Panc1 (cell line): Measurements from ENCODE around the gene JPT2. TPM values are rescaled to one million over a fixed set of nuclear protein-coding genes. Genes with fewer than 3 reads are reported as not detected.

ENCODE experiments used
- ATAC-seq: fragments of 200-7000 bp; cut with Tn5 transposase; 2 replicates; pipeline ENCODE4 v1.9.1; 2020; ENCODE audit warnings: mild to moderate bottlenecking, moderate library complexity
- BruUV-seq: library from RNA; stranded (reverse); fragments of 400-500 nt; replicated peaks from 2 replicates; lab custom pipeline; 2021; lab: Mats Ljungman, UMichigan
- CTCF ChIA-PET: fragments of 300-600 bp; sonication (Branson Sonifier 250); formaldehyde crosslinking; loops from one replicate; lab custom pipeline; 2022; ENCODE audit warnings: antibody characterized with exemption; lab: Charles Lee
- POLR2A ChIA-PET: fragments of 300-600 bp; sonication (Branson Sonifier 250); formaldehyde crosslinking; loops from one replicate; lab custom pipeline; 2022; ENCODE audit warnings: antibody characterized with exemption; lab: Charles Lee
- DNase-seq: peaks from one replicate; pipeline ENCODE4 v3.0.0-alpha.2; 2010; ENCODE audit warnings: low read depth, low spot score
- H3K27ac ChIP-seq: 2 replicates; pipeline ENCODE4 v1.5.1; 2011; ENCODE audit warnings: mild to moderate bottlenecking, low read length, inconsistent platforms
- H3K27me3 ChIP-seq: fragments of 200-500 bp; sonication (Bioruptor generic); 2 replicates; pipeline ENCODE4 v1.6.0; 2014; ENCODE audit warnings: low read length, inconsistent platforms; ENCODE audit not compliant: control insufficient read depth, insufficient read depth
- H3K36me3 ChIP-seq: fragments of 200-500 bp; sonication (Bioruptor generic); 2 replicates; pipeline ENCODE4 v1.5.1; 2014; ENCODE audit warnings: inconsistent platforms, mild to moderate bottlenecking, low read length, moderate library complexity; ENCODE audit not compliant: control insufficient read depth, insufficient read depth
- H3K4me1 ChIP-seq: 2 replicates; pipeline ENCODE4 v1.5.1; 2011; ENCODE audit warnings: inconsistent platforms, mild to moderate bottlenecking, low read length, moderate library complexity; ENCODE audit not compliant: control insufficient read depth, insufficient read depth
- H3K4me3 ChIP-seq, 2 experiments: 2 replicates each; pipeline ENCODE4 v1.5.1; 2011 to 2012; ENCODE audit warnings: low read depth in 2 of 2, low read length in 2 of 2, mild to moderate bottlenecking in 2 of 2, inconsistent platforms in 1 of 2, moderate library complexity in 1 of 2
- H3K9me3 ChIP-seq: fragments of 200-500 bp; sonication (Bioruptor generic); 2 replicates; pipeline ENCODE4 v1.5.1; 2014; ENCODE audit warnings: low read depth, mild to moderate bottlenecking, inconsistent platforms, low read length, moderate library complexity; ENCODE audit not compliant: control insufficient read depth, insufficient read depth
- POLR2AphosphoS5 ChIP-seq: IDR thresholded peaks from 2 replicates; pipeline ENCODE4 v1.6.1; 2012; ENCODE audit warnings: mild to moderate bottlenecking, low read depth, low read length, moderate library complexity
- REST ChIP-seq, 2 experiments: IDR thresholded peaks; 2 replicates each; pipeline ENCODE4 v1.6.1; 2011 to 2012; ENCODE audit warnings: low read depth in 2 of 2, control low read depth in 1 of 2, low read length in 1 of 2, mild to moderate bottlenecking in 1 of 2, moderate library complexity in 1 of 2; ENCODE audit not compliant: insufficient read depth in 1 of 2
- SIN3A ChIP-seq: IDR thresholded peaks from 2 replicates; pipeline ENCODE4 v1.6.1; 2012; ENCODE audit warnings: low read depth, mild to moderate bottlenecking, low read length, moderate library complexity, borderline replicate concordance; ENCODE audit not compliant: insufficient read depth
- TCF7L2 ChIP-seq: IDR thresholded peaks from 2 replicates; pipeline ENCODE4 v1.6.1; 2011; ENCODE audit warnings: mild to moderate bottlenecking, low read depth, low read length, inconsistent platforms
- in situ Hi-C: cut with HindIII; loops from 2 replicates; pipeline ENCODE4 v1.10.0; 2016; ENCODE audit warnings: low sequenced_read_pairs, low pct_unique_long_range_greater_than_20kb
- intact Hi-C: fragments of 100-400 bp; cut with micrococcal nuclease; formaldehyde crosslinking; loops from one replicate; pipeline ENCODE4 v1.10.0; 2022; ENCODE audit not compliant: unreplicated experiment
- total RNA-seq: library from RNA; stranded (reverse); gene quantifications from one replicate; pipeline ENCODE4 v1.2.1, GENCODE V29; 2021; ENCODE audit not compliant: unreplicated experiment
- TF ChIP-seq, protein P1 (sequence below): fragments of 450-650 bp; IDR thresholded peaks from 2 replicates; pipeline ENCODE4 v1.5.1; 2017; ENCODE audit warnings: mild to moderate bottlenecking

Gene JPT2
- total RNA-seq, 1 experiment from 2014 or later: 200 TPM

DNA sequence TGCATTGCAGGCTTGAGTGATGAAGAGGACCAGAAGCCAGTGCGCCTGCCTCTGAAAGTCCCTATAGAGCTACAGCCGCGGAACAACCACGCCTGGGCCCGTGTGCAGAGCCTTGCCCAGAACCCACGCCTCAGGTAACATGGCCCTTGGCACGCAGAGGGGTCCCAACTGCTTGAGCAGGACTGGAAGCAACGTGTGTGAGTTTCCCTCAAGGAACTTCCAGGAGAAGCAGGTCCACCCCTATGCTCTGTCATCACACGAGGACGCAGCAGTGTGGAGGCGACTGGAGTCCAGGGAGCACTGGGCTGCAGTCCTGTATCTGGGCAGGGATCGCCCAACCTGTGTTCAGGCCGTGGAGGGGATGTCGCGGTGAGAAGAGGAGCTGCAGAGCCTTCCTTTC is 25.1 kb upstream of the JPT2 start:
- ChIA-PET POLR2A (no interaction called here), CTCF (interaction anchor here (0.6 kb wide), 1 partner anchor 67 kb away, joined by 4 read pairs; no protein-coding TSS in a partner anchor)
- no peak for TF ChIP-seq SIN3A
- TF ChIP-seq, protein P1, sequence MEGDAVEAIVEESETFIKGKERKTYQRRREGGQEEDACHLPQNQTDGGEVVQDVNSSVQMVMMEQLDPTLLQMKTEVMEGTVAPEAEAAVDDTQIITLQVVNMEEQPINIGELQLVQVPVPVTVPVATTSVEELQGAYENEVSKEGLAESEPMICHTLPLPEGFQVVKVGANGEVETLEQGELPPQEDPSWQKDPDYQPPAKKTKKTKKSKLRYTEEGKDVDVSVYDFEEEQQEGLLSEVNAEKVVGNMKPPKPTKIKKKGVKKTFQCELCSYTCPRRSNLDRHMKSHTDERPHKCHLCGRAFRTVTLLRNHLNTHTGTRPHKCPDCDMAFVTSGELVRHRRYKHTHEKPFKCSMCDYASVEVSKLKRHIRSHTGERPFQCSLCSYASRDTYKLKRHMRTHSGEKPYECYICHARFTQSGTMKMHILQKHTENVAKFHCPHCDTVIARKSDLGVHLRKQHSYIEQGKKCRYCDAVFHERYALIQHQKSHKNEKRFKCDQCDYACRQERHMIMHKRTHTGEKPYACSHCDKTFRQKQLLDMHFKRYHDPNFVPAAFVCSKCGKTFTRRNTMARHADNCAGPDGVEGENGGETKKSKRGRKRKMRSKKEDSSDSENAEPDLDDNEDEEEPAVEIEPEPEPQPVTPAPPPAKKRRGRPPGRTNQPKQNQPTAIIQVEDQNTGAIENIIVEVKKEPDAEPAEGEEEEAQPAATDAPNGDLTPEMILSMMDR: no peak
- H3K27me3 ChIP-seq: no peaks in the 10 kb centered on the region
- H3K27ac ChIP-seq: no peak overlapping the region
- H3K4me1 ChIP-seq: no peaks in the 10 kb centered on the region
- H3K4me3 ChIP-seq: no peak overlapping the region
- H3K36me3 ChIP-seq: 0 out of 2 replicates have a peak, but pooled peaks cover 4% of the 10 kb centered on the region
- BruUV-seq: no TSS peak
- in situ Hi-C loops (no loop called here), intact Hi-C loops (no loop called here)
- no peak for DNase-seq
- H3K9me3 ChIP-seq: no peaks in the 10 kb centered on the region
- ATAC-seq: no peak

DNA sequence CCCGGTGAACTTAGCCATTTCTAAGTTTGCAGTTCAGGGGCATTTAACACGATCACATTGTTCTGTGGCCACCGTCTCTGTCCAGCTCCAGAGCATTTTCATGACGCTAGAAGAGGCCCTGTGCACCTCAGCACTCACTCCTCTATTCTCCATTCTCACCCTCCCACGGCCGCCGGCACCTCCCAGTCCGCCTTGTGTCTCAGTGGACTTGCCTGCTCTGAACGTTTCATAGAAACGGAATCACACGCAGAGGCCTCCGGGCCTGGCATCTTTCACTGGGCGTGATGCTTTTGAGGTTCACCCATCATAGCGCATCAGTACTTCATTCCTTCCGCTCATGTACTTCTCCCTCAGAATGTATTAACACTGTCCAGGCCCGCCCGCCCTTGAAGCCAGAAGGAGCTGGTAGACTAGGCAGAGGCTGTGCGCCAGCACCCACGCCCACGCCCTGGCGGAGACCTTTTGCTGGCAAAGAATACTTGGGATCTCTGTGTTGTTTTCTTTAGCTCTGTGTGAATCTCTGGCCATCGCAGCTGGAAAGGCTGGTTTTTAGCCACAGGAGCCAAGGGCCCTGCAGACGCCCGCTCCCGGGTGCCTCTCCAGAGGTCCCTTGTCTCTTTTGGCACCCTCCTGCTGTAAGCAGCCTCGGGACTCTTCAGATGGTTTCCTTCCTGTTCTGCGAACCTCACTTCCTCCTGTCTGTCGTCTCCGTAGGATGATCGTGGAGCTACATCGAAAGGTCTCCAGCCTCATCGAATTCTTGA is 23.4 kb upstream of the JPT2 start:
- in situ Hi-C loops: no loop called here
- ATAC-seq: no peak
- POLR2A ChIA-PET: interaction anchor here (0.5 kb wide), 1 partner anchor 23 kb away, joined by 12 read pairs; the partner anchor contains the start of gene JPT2

More for the DNA sequence above, 23.4 kb upstream of the JPT2 start:
- intact Hi-C loops: no loop called here
- TF ChIP-seq TCF7L2: no peak
- TF ChIP-seq POLR2AphosphoS5: no peak
- no peak for TF ChIP-seq SIN3A
- TF ChIP-seq, protein P1: no peak
- TF ChIP-seq REST (IDR thresholded peaks at IDR 0.05; ENCODE audit: insufficient read depth in 1 of 2, low read depth in 2 of 2, low read length in 1 of 2): no peak
- Histone ChIP-seq H3K36me3 (0 out of 2 replicates have a peak, but pooled peaks cover 4% of the 10 kb centered on the region), H3K27ac (no peak overlapping the region), H3K9me3 (no peaks in the 10 kb centered on the region), H3K27me3 (no peaks in the 10 kb centered on the region), H3K4me1 (no peaks in the 10 kb centered on the region), H3K4me3 (no peak overlapping the region)
- CTCF ChIA-PET: no interaction called here
- no TSS peak for BruUV-seq
- DNase-seq: no peak
